Neural cell (in vitro differentiated cells): ENCODE data around the gene WHAMM. TPM values are rescaled to one million over a fixed set of nuclear protein-coding genes. Genes with fewer than 3 reads are reported as not detected.

Experiments
- H2AFZ ChIP-seq: fragments of 200-600, 300-800 bp; sonication (generic), shearing (Covaris generic); 2 replicates; pipeline ENCODE4 v1.6.0; 2014; ENCODE audit warnings: low read depth, mild to moderate bottlenecking, antibody characterized with exemption, low read length, moderate library complexity
- H3F3A ChIP-seq: fragments of 200-600 bp; shearing (Covaris generic); 2 replicates; pipeline ENCODE4 v1.6.1; 2016; ENCODE audit warnings: mild to moderate bottlenecking, moderate library complexity, mixed read lengths, antibody characterized with exemption, low read length; ENCODE audit not compliant: insufficient read depth, poor library complexity, severe bottlenecking
- H3K27ac ChIP-seq: fragments of 200-600, 300-800 bp; sonication (generic), shearing (Covaris generic); 2 replicates; pipeline ENCODE4 v1.5.1; 2014; ENCODE audit warnings: mild to moderate bottlenecking, low read length, moderate library complexity
- H3K27me3 ChIP-seq: fragments of 300-800, 200-600 bp; sonication (generic), shearing (Covaris generic); 2 replicates; pipeline ENCODE4 v1.6.0; 2014; ENCODE audit warnings: mild to moderate bottlenecking, low read depth, low read length, moderate library complexity; ENCODE audit not compliant: insufficient read depth
- H3K36me3 ChIP-seq: fragments of 300-800, 200-600 bp; sonication (generic), shearing (Covaris generic); 2 replicates; pipeline ENCODE4 v1.5.1; 2014; ENCODE audit warnings: mild to moderate bottlenecking, antibody characterized with exemption, low read length, moderate library complexity; ENCODE audit not compliant: insufficient read depth
- H3K4me2 ChIP-seq: fragments of 300-800, 200-600 bp; sonication (generic), shearing (Covaris generic); 2 replicates; pipeline ENCODE4 v1.6.0; 2014; ENCODE audit warnings: mild to moderate bottlenecking, low read length
- H3K4me3 ChIP-seq: fragments of 300-800, 200-600 bp; sonication (generic), shearing (Covaris generic); 2 replicates; pipeline ENCODE4 v1.5.1; 2014; ENCODE audit warnings: mild to moderate bottlenecking, low read length, moderate library complexity
- H3K79me2 ChIP-seq: fragments of 200-600 bp; shearing (Covaris generic); replicated peaks from 2 replicates; pipeline ENCODE4 v1.6.0; 2014; ENCODE audit warnings: mild to moderate bottlenecking, low read length, moderate library complexity; ENCODE audit not compliant: insufficient read depth
- H3K9ac ChIP-seq: fragments of 300-800, 200-600 bp; sonication (generic), shearing (Covaris generic); 2 replicates; pipeline ENCODE4 v1.6.1; 2016; ENCODE audit warnings: mild to moderate bottlenecking, low read length, mixed read lengths
- H3K9me2 ChIP-seq: fragments of 200-600 bp; shearing (Covaris generic); 2 replicates; pipeline ENCODE4 v1.6.1; 2016; ENCODE audit warnings: mild to moderate bottlenecking, low read length, mixed read lengths; ENCODE audit not compliant: insufficient read depth
- H3K9me3 ChIP-seq: fragments of 200-600, 300-800 bp; sonication (generic), shearing (Covaris generic); 2 replicates; pipeline ENCODE4 v1.6.1; 2016; ENCODE audit warnings: mild to moderate bottlenecking, mixed run types, low read length, moderate library complexity, mixed read lengths
- H4K20me1 ChIP-seq: fragments of 200-600 bp; shearing (Covaris generic); 2 replicates; pipeline ENCODE4 v1.6.1; 2016; ENCODE audit warnings: mild to moderate bottlenecking, mixed run types; ENCODE audit not compliant: insufficient read depth
- EP300 ChIP-seq: fragments of 450-650 bp; conservative IDR thresholded peaks from 2 replicates; pipeline ENCODE4 v1.6.1; 2014; ENCODE audit warnings: antibody characterized with exemption, mild to moderate bottlenecking, moderate library complexity; ENCODE audit not compliant: poor library complexity, severe bottlenecking
- EZH2 ChIP-seq: fragments of 200-600, 300-800 bp; shearing (Covaris generic), sonication (generic); IDR thresholded peaks from 2 replicates; pipeline ENCODE4 v1.6.1; 2014; ENCODE audit warnings: antibody characterized with exemption, low read length, borderline replicate concordance, mild to moderate bottlenecking; ENCODE audit not compliant: insufficient read depth, poor library complexity, severe bottlenecking
- MXI1 ChIP-seq: fragments of 450-650 bp; conservative IDR thresholded peaks from 2 replicates; pipeline ENCODE4 v1.6.1; 2014; ENCODE audit warnings: antibody characterized with exemption, mild to moderate bottlenecking; ENCODE audit not compliant: poor library complexity, severe bottlenecking
- POLR2AphosphoS5 ChIP-seq: IDR thresholded peaks from 2 replicates; pipeline ENCODE4 v1.6.1; 2012
- RAD21 ChIP-seq: fragments of 450-650 bp; conservative IDR thresholded peaks from 2 replicates; pipeline ENCODE4 v1.6.1; 2014; ENCODE audit warnings: antibody characterized with exemption, mild to moderate bottlenecking, moderate library complexity
- SMC3 ChIP-seq: fragments of 450-650 bp; conservative IDR thresholded peaks from 2 replicates; pipeline ENCODE4 v1.6.1; 2014; ENCODE audit warnings: antibody characterized with exemption, mild to moderate bottlenecking, moderate library complexity; ENCODE audit not compliant: poor library complexity
- TAF1 ChIP-seq: IDR thresholded peaks from 2 replicates; pipeline ENCODE4 v1.6.1; 2012; ENCODE audit warnings: low read depth
- polyA plus RNA-seq: library from polyadenylated mRNA; depleted of rRNA; stranded (reverse); fragments of >200 nt; gene quantifications from 2 replicates; pipeline ENCODE4 v1.2.3, GENCODE V29; 2014
- TF ChIP-seq, protein P1 (sequence below): fragments of 450-650 bp; IDR thresholded peaks from 2 replicates; pipeline ENCODE4 v1.5.1; 2014; ENCODE audit warnings: antibody characterized with exemption, mild to moderate bottlenecking, moderate library complexity; ENCODE audit not compliant: poor library complexity, severe bottlenecking
- TF ChIP-seq, protein P2 (sequence below): IDR thresholded peaks from 2 replicates; pipeline ENCODE4 v1.6.1; 2012; ENCODE audit warnings: borderline replicate concordance

The WHAMM gene
- polyA plus RNA-seq, 1 donor from 2014 or later = 2.8 TPM

DNA sequence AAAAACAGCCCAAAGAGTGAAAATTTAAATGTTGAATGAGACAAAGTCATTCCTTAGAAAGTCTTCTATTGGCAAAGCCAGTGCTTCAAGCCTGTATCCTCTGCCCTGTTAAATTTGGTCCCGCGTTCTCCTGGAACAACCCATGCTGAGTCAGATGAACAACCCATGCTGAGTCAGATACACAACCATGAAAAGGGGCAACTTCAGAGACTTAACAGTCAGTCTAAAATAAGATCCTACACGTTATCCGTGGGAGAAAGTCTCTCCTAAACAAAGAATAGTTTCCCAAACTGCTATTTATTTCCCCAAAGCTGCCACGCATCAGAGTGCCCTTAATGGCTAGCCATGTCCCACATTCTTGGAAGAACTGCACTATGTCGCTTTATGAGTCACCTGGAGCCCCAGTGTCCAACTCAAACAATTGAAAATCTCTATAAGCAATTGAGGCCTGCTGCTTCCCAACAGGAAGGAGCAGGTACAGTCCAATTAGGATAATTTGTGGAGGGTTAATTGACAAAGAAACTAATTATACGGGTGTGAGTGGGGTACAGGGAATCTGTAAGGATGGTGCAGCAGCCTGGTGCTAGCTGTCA lies 66.1 kb downstream of the WHAMM start:
- Histone ChIP-seq H4K20me1 (no peaks in the 10 kb centered on the region), H3K79me2 (no peaks in the 10 kb centered on the region), H3F3A (no peaks in the 10 kb centered on the region), H3K27ac (no peak overlapping the region), H3K9ac (no peak overlapping the region), H3K4me2 (no peak overlapping the region), H2AFZ (no peak overlapping the region), H3K36me3 (no peaks in the 10 kb centered on the region), H3K9me2 (no peaks in the 10 kb centered on the region), H3K9me3 (no peaks in the 10 kb centered on the region), H3K27me3 (no peaks in the 10 kb centered on the region), H3K4me3 (no peak overlapping the region)
- TF ChIP-seq SMC3 (no peak), EP300 (no peak), RAD21 (no peak)
- TF ChIP-seq, protein P1, sequence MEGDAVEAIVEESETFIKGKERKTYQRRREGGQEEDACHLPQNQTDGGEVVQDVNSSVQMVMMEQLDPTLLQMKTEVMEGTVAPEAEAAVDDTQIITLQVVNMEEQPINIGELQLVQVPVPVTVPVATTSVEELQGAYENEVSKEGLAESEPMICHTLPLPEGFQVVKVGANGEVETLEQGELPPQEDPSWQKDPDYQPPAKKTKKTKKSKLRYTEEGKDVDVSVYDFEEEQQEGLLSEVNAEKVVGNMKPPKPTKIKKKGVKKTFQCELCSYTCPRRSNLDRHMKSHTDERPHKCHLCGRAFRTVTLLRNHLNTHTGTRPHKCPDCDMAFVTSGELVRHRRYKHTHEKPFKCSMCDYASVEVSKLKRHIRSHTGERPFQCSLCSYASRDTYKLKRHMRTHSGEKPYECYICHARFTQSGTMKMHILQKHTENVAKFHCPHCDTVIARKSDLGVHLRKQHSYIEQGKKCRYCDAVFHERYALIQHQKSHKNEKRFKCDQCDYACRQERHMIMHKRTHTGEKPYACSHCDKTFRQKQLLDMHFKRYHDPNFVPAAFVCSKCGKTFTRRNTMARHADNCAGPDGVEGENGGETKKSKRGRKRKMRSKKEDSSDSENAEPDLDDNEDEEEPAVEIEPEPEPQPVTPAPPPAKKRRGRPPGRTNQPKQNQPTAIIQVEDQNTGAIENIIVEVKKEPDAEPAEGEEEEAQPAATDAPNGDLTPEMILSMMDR = no peak

DNA sequence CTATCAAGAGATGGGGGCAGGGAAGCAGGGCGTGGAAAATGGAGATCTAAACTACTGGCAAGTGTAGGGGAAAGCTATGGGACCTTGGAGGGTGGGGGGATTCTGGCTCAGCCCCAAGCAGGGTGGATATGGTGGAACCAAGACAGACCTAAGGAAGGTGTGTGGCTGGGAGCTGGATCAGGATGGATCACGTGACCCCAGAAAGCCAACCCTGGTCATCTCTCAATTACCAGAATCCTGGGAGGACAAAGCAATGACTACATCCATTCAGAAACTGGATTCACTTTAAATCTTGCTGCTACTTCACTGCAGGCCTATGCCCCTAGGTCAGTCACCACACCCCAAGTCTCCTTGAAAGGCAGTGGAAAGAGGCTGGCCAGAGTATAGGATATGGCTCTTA lies 68.4 kb downstream of the WHAMM start:
- Histone ChIP-seq H3K36me3 (no peaks in the 10 kb centered on the region), H3K4me3 (no peak overlapping the region), H3K4me2 (no peak overlapping the region), H2AFZ (no peak overlapping the region), H3K9ac (no peak overlapping the region), H3K27ac (no peak overlapping the region), H4K20me1 (no peaks in the 10 kb centered on the region), H3K9me3 (no peaks in the 10 kb centered on the region), H3K79me2 (no peaks in the 10 kb centered on the region), H3K27me3 (no peaks in the 10 kb centered on the region), H3K9me2 (no peaks in the 10 kb centered on the region), H3F3A (no peaks in the 10 kb centered on the region)
- TF ChIP-seq, protein P1 = no peak

DNA sequence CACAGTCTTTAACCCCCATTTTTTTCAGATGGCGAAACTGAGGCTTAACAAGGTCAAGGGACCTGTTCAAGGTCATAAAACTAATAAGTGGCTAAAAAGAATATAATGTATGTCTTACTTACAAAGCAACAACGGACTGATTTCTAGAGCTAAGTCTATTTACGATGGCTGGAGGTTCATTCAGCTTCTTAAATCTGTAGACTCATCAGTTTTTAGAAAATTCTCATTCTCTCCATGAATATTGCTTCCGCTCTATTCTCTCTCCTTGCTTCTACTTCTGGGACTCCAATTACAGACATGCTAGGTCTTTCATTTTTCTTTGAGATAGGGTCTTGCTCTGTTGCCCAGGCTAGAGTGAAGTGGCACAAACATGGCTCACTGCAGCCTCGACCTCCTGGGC lies 68.9 kb downstream of the WHAMM start:
- no peaks in the 10 kb centered on the region for H3K36me3 ChIP-seq
- no peak overlapping the region for H3K4me3 ChIP-seq
- no peaks in the 10 kb centered on the region for H3K79me2 ChIP-seq
- H3K9ac ChIP-seq = no peak overlapping the region
- H3K9me2 ChIP-seq = no peaks in the 10 kb centered on the region
- no peaks in the 10 kb centered on the region for H3F3A ChIP-seq
- no peak overlapping the region for H3K27ac ChIP-seq
- TF ChIP-seq SMC3 = no peak
- TF ChIP-seq, protein P2, sequence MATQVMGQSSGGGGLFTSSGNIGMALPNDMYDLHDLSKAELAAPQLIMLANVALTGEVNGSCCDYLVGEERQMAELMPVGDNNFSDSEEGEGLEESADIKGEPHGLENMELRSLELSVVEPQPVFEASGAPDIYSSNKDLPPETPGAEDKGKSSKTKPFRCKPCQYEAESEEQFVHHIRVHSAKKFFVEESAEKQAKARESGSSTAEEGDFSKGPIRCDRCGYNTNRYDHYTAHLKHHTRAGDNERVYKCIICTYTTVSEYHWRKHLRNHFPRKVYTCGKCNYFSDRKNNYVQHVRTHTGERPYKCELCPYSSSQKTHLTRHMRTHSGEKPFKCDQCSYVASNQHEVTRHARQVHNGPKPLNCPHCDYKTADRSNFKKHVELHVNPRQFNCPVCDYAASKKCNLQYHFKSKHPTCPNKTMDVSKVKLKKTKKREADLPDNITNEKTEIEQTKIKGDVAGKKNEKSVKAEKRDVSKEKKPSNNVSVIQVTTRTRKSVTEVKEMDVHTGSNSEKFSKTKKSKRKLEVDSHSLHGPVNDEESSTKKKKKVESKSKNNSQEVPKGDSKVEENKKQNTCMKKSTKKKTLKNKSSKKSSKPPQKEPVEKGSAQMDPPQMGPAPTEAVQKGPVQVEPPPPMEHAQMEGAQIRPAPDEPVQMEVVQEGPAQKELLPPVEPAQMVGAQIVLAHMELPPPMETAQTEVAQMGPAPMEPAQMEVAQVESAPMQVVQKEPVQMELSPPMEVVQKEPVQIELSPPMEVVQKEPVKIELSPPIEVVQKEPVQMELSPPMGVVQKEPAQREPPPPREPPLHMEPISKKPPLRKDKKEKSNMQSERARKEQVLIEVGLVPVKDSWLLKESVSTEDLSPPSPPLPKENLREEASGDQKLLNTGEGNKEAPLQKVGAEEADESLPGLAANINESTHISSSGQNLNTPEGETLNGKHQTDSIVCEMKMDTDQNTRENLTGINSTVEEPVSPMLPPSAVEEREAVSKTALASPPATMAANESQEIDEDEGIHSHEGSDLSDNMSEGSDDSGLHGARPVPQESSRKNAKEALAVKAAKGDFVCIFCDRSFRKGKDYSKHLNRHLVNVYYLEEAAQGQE = no peak
- no peak for TF ChIP-seq TAF1
- no peak for TF ChIP-seq EZH2
- TF ChIP-seq, protein P1 = no peak
- no peak for TF ChIP-seq POLR2AphosphoS5
- no peak for TF ChIP-seq MXI1
- no peak for TF ChIP-seq RAD21
- no peak for TF ChIP-seq EP300
- no peak overlapping the region for H2AFZ ChIP-seq
- H3K27me3 ChIP-seq = no peaks in the 10 kb centered on the region
- no peaks in the 10 kb centered on the region for H4K20me1 ChIP-seq
- H3K4me2 ChIP-seq = no peak overlapping the region
- no peaks in the 10 kb centered on the region for H3K9me3 ChIP-seq
